ENCODE measurements around the gene BICRAL.
"Not testable (repeated sequence)": the region's sequence is repeated elsewhere in the genome, so short reads cannot be mapped to it uniquely, and the experiment has no call there.

Gene BICRAL

GRCh38 chr6:42795651-42796050, 13.8 kb downstream of the BICRAL start:
- no peak for DNase-seq

- DNase-seq: no peak
Observed at GRCh38 chr6:42796171-42796570, 14.3 kb downstream of the BICRAL start.

- not testable (repeated sequence) for DNase-seq
Observed at GRCh38 chr6:42797696-42798095, 15.8 kb downstream of the BICRAL start.

GRCh38 chr6:42805297-42805861, 23.5 kb downstream of the BICRAL start:
- DNase-seq: no peak

GRCh38 chr6:42806359-42806758, 24.5 kb downstream of the BICRAL start:
- DNase-seq: not testable (repeated sequence)

GRCh38 chr6:42808492-42809483, 26.9 kb downstream of the BICRAL start:
- DNase-seq: no peak

GRCh38 chr6:42813074-42813645, 31.3 kb downstream of the BICRAL start:
- DNase-seq: no peak

GRCh38 chr6:42813906-42814444, 32.1 kb downstream of the BICRAL start:
- no peak for DNase-seq

- DNase-seq: not testable (repeated sequence)
Observed at GRCh38 chr6:42815726-42816125, 33.9 kb downstream of the BICRAL start.

- DNase-seq: no peak
Observed at GRCh38 chr6:42817907-42818306, 36.1 kb downstream of the BICRAL start.

- DNase-seq: no peak
Observed at GRCh38 chr6:42818416-42818815, 36.6 kb downstream of the BICRAL start.

GRCh38 chr6:42818878-42819277, 37.0 kb downstream of the BICRAL start:
- DNase-seq: no peak

GRCh38 chr6:42819803-42820511, 38.1 kb downstream of the BICRAL start:
- DNase-seq: no peak

- no peak for DNase-seq
Observed at GRCh38 chr6:42820512-42821340, 38.9 kb downstream of the BICRAL start.

- DNase-seq: no peak
Observed at GRCh38 chr6:42821341-42821668, 39.5 kb downstream of the BICRAL start.

GRCh38 chr6:42821846-42822245, 40.0 kb downstream of the BICRAL start:
- no peak for DNase-seq

- DNase-seq: no peak
Observed at GRCh38 chr6:42829561-42830092, 47.8 kb downstream of the BICRAL start.

GRCh38 chr6:42831237-42831636, 49.4 kb downstream of the BICRAL start:
- DNase-seq: no peak

- DNase-seq: no peak
Observed at GRCh38 chr6:42834056-42834455, 52.2 kb downstream of the BICRAL start.

GRCh38 chr6:42841844-42842584, 60.2 kb downstream of the BICRAL start:
- DNase-seq: no peak

GRCh38 chr6:42845327-42845694, 63.5 kb downstream of the BICRAL start:
- no peak for DNase-seq

All from activated CD4-positive, alpha-beta T cell treated with anti-CD3 and anti-CD28 coated beads, Interleukin-2, amount 50 U/mL, for 1 hour (primary cell).